Neuronal stem cell (in vitro differentiated cells): ENCODE results near the gene ZSCAN29.

Source experiments
- DNase-seq: peaks from one replicate; pipeline ENCODE4 v3.0.0-alpha.2; 2013; ENCODE audit warnings: low spot score
- H2AFZ ChIP-seq: one replicate; pipeline ENCODE4 v1.6.1; 2013; ENCODE audit warnings: mild to moderate bottlenecking, low read length, inconsistent platforms
- H2AK5ac ChIP-seq: 2 replicates; pipeline ENCODE4 v1.6.1; 2013; ENCODE audit warnings: low read depth, mild to moderate bottlenecking, inconsistent platforms, low read length, moderate library complexity, mixed read lengths
- H2BK120ac ChIP-seq: 2 replicates; pipeline ENCODE4 v1.6.1; 2013; ENCODE audit warnings: low read depth, mild to moderate bottlenecking, inconsistent platforms, low read length, moderate library complexity, mixed read lengths
- H2BK12ac ChIP-seq: one replicate; pipeline ENCODE4 v1.6.1; 2013; ENCODE audit warnings: low read length, inconsistent platforms
- H2BK15ac ChIP-seq: 2 replicates; pipeline ENCODE4 v1.6.1; 2013; ENCODE audit warnings: mild to moderate bottlenecking, low read length, inconsistent platforms, mixed read lengths
- H2BK5ac ChIP-seq: one replicate; pipeline ENCODE4 v1.6.1; 2013; ENCODE audit warnings: inconsistent platforms, mild to moderate bottlenecking, low read length, moderate library complexity
- H3K14ac ChIP-seq: one replicate; pipeline ENCODE4 v1.6.1; 2013; ENCODE audit warnings: low read length, inconsistent platforms
- H3K18ac ChIP-seq: 2 replicates; pipeline ENCODE4 v1.6.1; 2013; ENCODE audit warnings: low read length, inconsistent platforms
- H3K23ac ChIP-seq: 2 replicates; pipeline ENCODE4 v1.6.1; 2013; ENCODE audit warnings: low read depth, mild to moderate bottlenecking, mixed read lengths, low read length, inconsistent platforms; ENCODE audit not compliant: poor library complexity
- H3K27ac ChIP-seq: replicated peaks from 3 replicates; pipeline ENCODE4 v1.5.1; 2013; ENCODE audit warnings: low read length, inconsistent platforms
- H3K27me3 ChIP-seq, 3 experiments: 2 replicates each; pipeline ENCODE4 v1.6.1; 2013; ENCODE audit warnings: low read length in 3 of 3, mild to moderate bottlenecking in 2 of 3, inconsistent platforms in 1 of 3, low read depth in 1 of 3, mixed read lengths in 1 of 3, moderate library complexity in 1 of 3; ENCODE audit not compliant: control insufficient read depth in 3 of 3, insufficient read depth in 3 of 3
- H3K36me3 ChIP-seq, 2 donors: replicated peaks in 1 of 2; 2 replicates each; pipeline ENCODE4 v1.6.1; 2013; ENCODE audit warnings: low read length in 2 of 2; ENCODE audit not compliant: control insufficient read depth in 2 of 2, insufficient read depth in 2 of 2
- H3K4ac ChIP-seq: 2 replicates; pipeline ENCODE4 v1.6.1; 2013; ENCODE audit warnings: inconsistent platforms, mild to moderate bottlenecking, low read length, moderate library complexity
- H3K4me1 ChIP-seq, 2 donors: 1 replicate in 1 of 2; 2 replicates in 1 of 2; pipeline ENCODE4 v1.6.1; 2013; ENCODE audit warnings: low read length in 2 of 2, low read depth in 1 of 2; ENCODE audit not compliant: control insufficient read depth in 2 of 2, insufficient read depth in 1 of 2
- H3K4me2 ChIP-seq: one replicate; pipeline ENCODE4 v1.6.1; 2013; ENCODE audit warnings: mild to moderate bottlenecking, low read length, inconsistent platforms; ENCODE audit not compliant: insufficient read depth, poor library complexity, severe bottlenecking
- H3K4me3 ChIP-seq, 2 donors: 2 replicates each; pipeline ENCODE4 v1.5.1; 2013; ENCODE audit warnings: low read length in 2 of 2, mild to moderate bottlenecking in 2 of 2, inconsistent platforms in 1 of 2, moderate library complexity in 1 of 2
- H3K79me1 ChIP-seq: one replicate; pipeline ENCODE4 v1.6.1; 2013; ENCODE audit warnings: low read depth, mild to moderate bottlenecking, inconsistent platforms, low read length, moderate library complexity
- H3K9ac ChIP-seq: one replicate; pipeline ENCODE4 v1.6.1; 2013; ENCODE audit warnings: mild to moderate bottlenecking, low read depth, low read length, inconsistent platforms; ENCODE audit not compliant: poor library complexity
- H3K9me3 ChIP-seq, 2 donors: replicated peaks in 1 of 2; 2 replicates each; pipeline versions ENCODE3 to v1.6.1; 2013; ENCODE audit warnings: low read length in 2 of 2, mild to moderate bottlenecking in 2 of 2, inconsistent platforms in 1 of 2, low read depth in 1 of 2, mixed read lengths in 1 of 2, moderate library complexity in 1 of 2; ENCODE audit not compliant: control insufficient read depth in 2 of 2, insufficient read depth in 1 of 2
- H4K8ac ChIP-seq: one replicate; pipeline ENCODE4 v1.6.1; 2013; ENCODE audit warnings: low read depth, mild to moderate bottlenecking, inconsistent platforms, low read length, moderate library complexity
- H4K91ac ChIP-seq: one replicate; pipeline ENCODE4 v1.6.1; 2013; ENCODE audit warnings: low read length, low read depth, mild to moderate bottlenecking, inconsistent platforms; ENCODE audit not compliant: poor library complexity
- WGBS, 2 donors: extraction: QIAGEN DNeasy Blood & Tissue Kit; methylation state at CpG; one replicate each; pipeline ENCODE4 v1.1.7; 2013; ENCODE audit warnings: missing lambda C conversion rate in 2 of 2, mixed read lengths in 1 of 2; ENCODE audit not compliant: insufficient read length in 2 of 2, insufficient replicate concordance in 1 of 2; ENCODE audit errors: extremely low coverage in 2 of 2; 5-methylcytosine and 5-hydroxymethylcytosine counted together

The ZSCAN29 gene

GRCh38 chr15:43316016-43316970, 54.5 kb downstream of the ZSCAN29 start:
- no peak overlapping the region for H3K4ac ChIP-seq
- H2AFZ ChIP-seq: no peak overlapping the region
- no peaks in the 10 kb centered on the region for H3K9me3 ChIP-seq
- no peak overlapping the region for H3K9ac ChIP-seq
- peaks cover 0 to 3% of the 10 kb centered on the region in 2 donors for H3K4me1 ChIP-seq
- no peaks in the 10 kb centered on the region for H3K36me3 ChIP-seq
- H3K27ac ChIP-seq: no peak overlapping the region
- no peak overlapping the region for H2AK5ac ChIP-seq
- no CpG with 5 or more reads among the region's 6 CpGs for WGBS, 2 donors
- no peak overlapping the region for H4K8ac ChIP-seq
- H2BK15ac ChIP-seq: no peak overlapping the region
- no peak overlapping the region for H2BK5ac ChIP-seq
- H3K27me3 ChIP-seq: peaks cover 0 to 17% (median 0%) of the 10 kb centered on the region in 3 experiments
- DNase-seq: no peak
- no peak overlapping the region for H4K91ac ChIP-seq
- H3K14ac ChIP-seq: no peak overlapping the region
- H3K18ac ChIP-seq: no peak overlapping the region
- no peaks in the 10 kb centered on the region for H3K79me1 ChIP-seq
- no peak overlapping the region for H3K23ac ChIP-seq
- no peak overlapping the region for H2BK12ac ChIP-seq
- H2BK120ac ChIP-seq: no peak overlapping the region
- H3K4me2 ChIP-seq: no peak overlapping the region
- H3K4me3 ChIP-seq: no peak overlapping the region

- H2BK5ac ChIP-seq: no peak overlapping the region
- no peaks in the 10 kb centered on the region for H3K9me3 ChIP-seq
- no peak for DNase-seq
- H2BK12ac ChIP-seq: no peak overlapping the region
- H3K4me1 ChIP-seq: peaks cover 0 to 3% of the 10 kb centered on the region in 2 donors
- no peaks in the 10 kb centered on the region for H3K36me3 ChIP-seq
- no peak overlapping the region for H3K4me2 ChIP-seq
- no peak overlapping the region for H4K8ac ChIP-seq
- no peak overlapping the region for H3K27ac ChIP-seq
- no peak overlapping the region for H3K4me3 ChIP-seq
- no peak overlapping the region for H3K18ac ChIP-seq
- H2AFZ ChIP-seq: no peak overlapping the region
- peaks cover 0 to 31% (median 0%) of the 10 kb centered on the region in 3 experiments for H3K27me3 ChIP-seq
- no peak overlapping the region for H3K4ac ChIP-seq
- H3K79me1 ChIP-seq: no peaks in the 10 kb centered on the region
- no peak overlapping the region for H3K23ac ChIP-seq
- H4K91ac ChIP-seq: no peak overlapping the region
- H2BK15ac ChIP-seq: no peak overlapping the region
- H3K9ac ChIP-seq: no peak overlapping the region
- no peak overlapping the region for H2AK5ac ChIP-seq
- no peak overlapping the region for H3K14ac ChIP-seq
- WGBS, 2 donors: no CpG with 5 or more reads among the region's 3 CpGs
- H2BK120ac ChIP-seq: no peak overlapping the region
Measured at GRCh38 chr15:43314171-43314570, 56.7 kb downstream of the ZSCAN29 start.

GRCh38 chr15:43312378-43312777, 58.5 kb downstream of the ZSCAN29 start:
- WGBS, 2 donors: no CpG with 5 or more reads among the region's 4 CpGs
- H3K4ac ChIP-seq: no peak overlapping the region

More at GRCh38 chr15:43312378-43312777, 58.5 kb downstream of the ZSCAN29 start:
- H3K27ac ChIP-seq: no peak overlapping the region
- H2BK12ac ChIP-seq: no peak overlapping the region
- no peaks in the 10 kb centered on the region for H3K9me3 ChIP-seq
- no peak overlapping the region for H2BK5ac ChIP-seq
- no peak overlapping the region for H3K14ac ChIP-seq
- H3K79me1 ChIP-seq: no peaks in the 10 kb centered on the region
- peaks cover 0 to 36% (median 0%) of the 10 kb centered on the region in 3 experiments for H3K27me3 ChIP-seq
- no peak overlapping the region for H2BK120ac ChIP-seq
- H3K23ac ChIP-seq: no peak overlapping the region
- H2AFZ ChIP-seq: no peak overlapping the region
- H3K9ac ChIP-seq: no peak overlapping the region
- no peak overlapping the region for H4K91ac ChIP-seq
- no peak overlapping the region for H3K18ac ChIP-seq
- no peaks in the 10 kb centered on the region for H3K36me3 ChIP-seq
- H3K4me2 ChIP-seq: no peak overlapping the region
- H2AK5ac ChIP-seq: no peak overlapping the region
- no peaks in the 10 kb centered on the region for H3K4me1 ChIP-seq
- DNase-seq: no peak
- H4K8ac ChIP-seq: no peak overlapping the region
- no peak overlapping the region for H2BK15ac ChIP-seq
- no peak overlapping the region for H3K4me3 ChIP-seq
